K562 (cell line): ENCODE results near the gene RNU6-8. TPM values are rescaled to one million over a fixed set of nuclear protein-coding genes. Genes with fewer than 3 reads are reported as not detected.

Experiments
- ATAC-seq: fragments of 200-7000 bp; cut with Tn5 transposase; 3 replicates; pipeline ENCODE4 v1.9.1; 2020; ENCODE audit warnings: moderate library complexity
- BruUV-seq: library from RNA; stranded (reverse); fragments of 400-500 nt; replicated peaks from 2 replicates; lab custom pipeline; 2021; lab: Mats Ljungman, UMichigan
- CTCF ChIA-PET: fragments of 300-600 bp; formaldehyde crosslinking; extraction: SDS; loops from one replicate; lab custom pipeline; 2021; ENCODE audit warnings: low intra/inter-chr PET ratio; lab: Yijun Ruan, JAX
- POLR2A ChIA-PET: fragments of 300-600, 350-650 bp; sonication (Branson Sonifier 250); formaldehyde crosslinking; extraction: SDS; loops from one replicate; lab custom pipeline; 2021; ENCODE audit warnings: antibody characterized with exemption, inconsistent platforms; lab: Yijun Ruan, JAX
- DNase-seq, 4 experiments: peaks; one replicate each; pipeline versions ENCODE4 v3.0.0 to v3.0.0-alpha.2; 2011 to 2018; ENCODE audit warnings: low spot score in 3 of 4, mixed read lengths in 3 of 4; ENCODE audit errors: extremely low read depth in 1 of 4
- FAIRE-seq: peaks from 2 replicates; lab custom pipeline; 2011; peaks lifted over from hg19 to GRCh38; lab: Jason Lieb, UNC
- H2AFZ ChIP-seq: 2 replicates; pipeline ENCODE4 v1.6.0; 2011; ENCODE audit warnings: low read depth, low read length, control low read depth, inconsistent platforms
- H3K27ac ChIP-seq: fragments of 200-600 bp; 3 replicates; pipeline ENCODE4 v1.8.0; 2011; ENCODE audit warnings: low read depth, mild to moderate bottlenecking, control low read depth, inconsistent platforms, low read length, moderate library complexity, mixed read lengths; ENCODE audit errors: extremely low read depth
- H3K27me3 ChIP-seq, 2 experiments: fragments of 300-600 bp in 1 of 2; 2 replicates in 1 of 2; 3 replicates in 1 of 2; pipeline versions ENCODE4 v1.6.0 to v1.8.0; 2011; ENCODE audit warnings: inconsistent platforms in 2 of 2, low read length in 2 of 2, mild to moderate bottlenecking in 1 of 2, mixed read lengths in 1 of 2, moderate library complexity in 1 of 2; ENCODE audit not compliant: control insufficient read depth in 2 of 2, insufficient read depth in 2 of 2
- H3K36me3 ChIP-seq: fragments of 300-600 bp; 3 replicates; pipeline ENCODE4 v1.8.0; 2011; ENCODE audit warnings: mild to moderate bottlenecking, low read length, inconsistent platforms; ENCODE audit not compliant: control insufficient read depth, insufficient read depth
- H3K4me1 ChIP-seq, 2 experiments: fragments of 200-600 bp in 1 of 2; replicated peaks in 1 of 2; 2 replicates in 1 of 2; 3 replicates in 1 of 2; pipeline versions ENCODE4 v1.5.1 to v1.8.0; 2011; ENCODE audit warnings: inconsistent platforms in 2 of 2, low read length in 2 of 2, mild to moderate bottlenecking in 1 of 2, mixed read lengths in 1 of 2, moderate library complexity in 1 of 2; ENCODE audit not compliant: control insufficient read depth in 2 of 2, insufficient read depth in 2 of 2
- H3K4me2 ChIP-seq: 2 replicates; pipeline ENCODE4 v1.6.1; 2011; ENCODE audit warnings: low read length, control low read depth, inconsistent platforms, mixed read lengths; ENCODE audit not compliant: insufficient read depth
- H3K4me3 ChIP-seq: fragments of 200-600 bp; sonication (generic), shearing (Covaris generic); 2 replicates; pipeline ENCODE4 v1.5.1; 2016; ENCODE audit warnings: control low read depth, inconsistent platforms
- H3K79me2 ChIP-seq: fragments of 200-600 bp; 3 replicates; pipeline ENCODE4 v1.8.0; 2011; ENCODE audit warnings: low read length, inconsistent platforms; ENCODE audit not compliant: control insufficient read depth, insufficient read depth
- H3K9ac ChIP-seq, 2 experiments: 2 replicates each; pipeline versions ENCODE4 v1.6.0 to v1.6.1; 2011; ENCODE audit warnings: low read depth in 2 of 2, low read length in 2 of 2, control low read depth in 1 of 2, inconsistent platforms in 1 of 2, mild to moderate bottlenecking in 1 of 2, mixed read lengths in 1 of 2; ENCODE audit not compliant: insufficient read depth in 1 of 2
- H3K9me1 ChIP-seq: one replicate; pipeline ENCODE4 v1.6.0; 2011; ENCODE audit warnings: inconsistent platforms, mild to moderate bottlenecking, low read length, moderate library complexity; ENCODE audit not compliant: control insufficient read depth, insufficient read depth
- H3K9me3 ChIP-seq: replicated peaks from 2 replicates; pipeline ENCODE4 v1.5.1; 2011; ENCODE audit warnings: low read depth, low read length, inconsistent platforms; ENCODE audit not compliant: control insufficient read depth, insufficient read depth
- H4K20me1 ChIP-seq: replicated peaks from 2 replicates; pipeline ENCODE4 v1.6.1; 2011; ENCODE audit warnings: low read length, inconsistent platforms, mixed read lengths; ENCODE audit not compliant: control insufficient read depth, insufficient read depth
- NBN ChIP-seq: fragments of 450-650 bp; IDR thresholded peaks from 2 replicates; pipeline ENCODE4 v1.6.1; 2016; ENCODE audit warnings: low read depth, mild to moderate bottlenecking
- PYGO2 ChIP-seq: fragments of 450-650 bp; IDR thresholded peaks from 2 replicates; pipeline ENCODE4 v1.6.1; 2016; ENCODE audit warnings: mild to moderate bottlenecking, missing genetic modification characterization, moderate library complexity, missing compliant biosample characterization
- RNF219 ChIP-seq: fragments of 250-450 bp; sonication (Bioruptor Pico); IDR thresholded peaks from 2 replicates; pipeline ENCODE4 v1.5.0; 2022; ENCODE audit warnings: mild to moderate bottlenecking
- SMARCA5 ChIP-seq: fragments of 450-650 bp; IDR thresholded peaks from 2 replicates; pipeline ENCODE4 v1.6.1; 2016
- TAL1 ChIP-seq: fragments of 450-650 bp; IDR thresholded peaks from 2 replicates; pipeline ENCODE4 v1.6.1; 2016; ENCODE audit warnings: mild to moderate bottlenecking
- TFAM ChIP-seq: fragments of 250-450 bp; sonication (Bioruptor Pico); conservative IDR thresholded peaks from 2 replicates; pipeline ENCODE4 v1.5.0; 2021; ENCODE audit warnings: mild to moderate bottlenecking, moderate library complexity
- ZNF551 ChIP-seq: fragments of 250-450 bp; sonication (Bioruptor Pico); IDR thresholded peaks from 2 replicates; pipeline ENCODE4 v1.5.0; 2021; ENCODE audit warnings: mild to moderate bottlenecking, moderate library complexity
- ZNF586 ChIP-seq: fragments of 450-650 bp; formaldehyde crosslinking; conservative IDR thresholded peaks from 2 replicates; pipeline ENCODE4 v1.4.0; 2020; ENCODE audit warnings: mild to moderate bottlenecking, moderate library complexity
- ZNF609 ChIP-seq: sonication (generic); formaldehyde crosslinking; IDR thresholded peaks from 2 replicates; pipeline ENCODE4 v1.8.1; 2023; ENCODE audit warnings: missing genetic modification reagents, mild to moderate bottlenecking, borderline replicate concordance
- WGBS: fragments of 100-300 bp; shearing (Covaris generic); methylation state at CpG from one replicate; pipeline ENCODE4 v1.1.6; 2016; ENCODE audit warnings: low coverage, mixed read lengths; ENCODE audit not compliant: insufficient coverage; ENCODE audit errors: missing lambda C conversion rate; 5-methylcytosine and 5-hydroxymethylcytosine counted together
- in situ Hi-C: fragments of 300-500 bp; cut with MboI; formaldehyde crosslinking; loops from 4 replicates; pipeline ENCODE4 v1.15.0; 2018; ENCODE audit warnings: inconsistent platforms, mixed read lengths
- intact Hi-C: fragments of 100-400 bp; cut with micrococcal nuclease; formaldehyde crosslinking; loops from 2 replicates; pipeline ENCODE4 v1.14.2; 2022
- polyA plus RNA-seq, 8 experiments: library from polyadenylated mRNA; depleted of rRNA in 4 of 8; stranded (reverse) in 5 of 8; unstranded in 3 of 8; fragments of >200 nt; fragmentation: Nextera tagmentation in 2 of 8; fragmentation: Illumina TruSeq in 1 of 8; extraction: Ambion mirVana in 2 of 8; extraction: Trizol in 1 of 8; gene quantifications; 2 replicates each; pipeline versions ENCODE4 v1.2.1 to v1.2.3, GENCODE V29; 2011 to 2014; ENCODE audit warnings: inconsistent platforms in 1 of 8, missing spikeins in 1 of 8
- total RNA-seq, 7 experiments: library from RNA; depleted of rRNA in 6 of 7; stranded (reverse); fragments of >200 nt in 6 of 7; fragmentation: Illumina TruSeq in 2 of 7; extraction: Trizol in 2 of 7; gene quantifications; 2 replicates each; pipeline versions ENCODE4 v1.2.1 to v1.2.3, GENCODE V29; 2011 to 2021; ENCODE audit warnings: low replicate concordance in 1 of 7
- TF ChIP-seq, protein P1 (sequence below): IDR thresholded peaks from 3 replicates; pipeline ENCODE4 v1.6.1; 2011; ENCODE audit warnings: borderline replicate concordance, mild to moderate bottlenecking; ENCODE audit not compliant: insufficient read length, insufficient read depth
- TF ChIP-seq, protein P2 (sequence below): IDR thresholded peaks from 2 replicates; pipeline ENCODE4 v1.6.1; 2016; ENCODE audit warnings: missing genetic modification characterization, missing compliant biosample characterization

The RNU6-8 gene
- total and polyA plus RNA-seq, 9 of the 15 experiments (the other 6 are each of a cell fraction or from before 2014, with no cell fraction given): not detected

- TF ChIP-seq NBN: no peak
Observed at GRCh38 chr14:32205554-32205953, 2.5 kb upstream of the RNU6-8 start (continued).

- ATAC-seq (peak; percentile 10; the same call in 1 of the 3 replicates), DNase-seq (peak in 1 of 4 experiments; percentile 15), FAIRE-seq (peak; percentile 51)
- Histone ChIP-seq H3K4me2 (peak overlapping the region; percentile 91), H3K36me3 (no peaks in the 10 kb centered on the region), H3K4me3 (peak overlapping the region; percentile 62), H3K79me2 (no peaks in the 10 kb centered on the region), H3K4me1 (peaks cover 3 to 8% of the 10 kb centered on the region in 2 experiments; a peak in 3 of 5 replicates), H3K9ac (peak overlapping the region; percentile 79 to 85; a peak in 3 of 4 replicates), H4K20me1 (no peaks in the 10 kb centered on the region), H3K9me1 (no peaks in the 10 kb centered on the region), H3K27ac (peak overlapping the region; percentile 89), H2AFZ (peak overlapping the region; percentile 98), H3K9me3 (no peaks in the 10 kb centered on the region), H3K27me3 (no peaks in the 10 kb centered on the region)
- intact Hi-C loops: loop anchor here (1.0 kb wide), 1 partner anchor 128 kb away; no protein-coding TSS in a partner anchor
- ChIA-PET CTCF (no interaction called here), POLR2A (interaction anchor here (0.6 kb wide), 2 partner anchors 21 to 26 kb away, joined by 3 read pairs; no protein-coding TSS in a partner anchor)
- in situ Hi-C loops: loop anchor here (5.0 kb wide), 1 partner anchor 122 kb away; no protein-coding TSS in a partner anchor
- WGBS: 10% methylated on average over 13 of the region's 14 CpGs
- BruUV-seq: TSS peak; percentile 48
- TF ChIP-seq TFAM (CRISPR knock-in tag) (no peak), PYGO2 (tag) (no peak), SMARCA5 (no peak), ZNF551 (CRISPR knock-in tag) (no peak), RNF219 (no peak), TAL1 (no peak), ZNF609 (CRISPR knock-in tag) (no peak), ZNF586 (CRISPR knock-in tag) (no peak)
- TF ChIP-seq, protein P1, sequence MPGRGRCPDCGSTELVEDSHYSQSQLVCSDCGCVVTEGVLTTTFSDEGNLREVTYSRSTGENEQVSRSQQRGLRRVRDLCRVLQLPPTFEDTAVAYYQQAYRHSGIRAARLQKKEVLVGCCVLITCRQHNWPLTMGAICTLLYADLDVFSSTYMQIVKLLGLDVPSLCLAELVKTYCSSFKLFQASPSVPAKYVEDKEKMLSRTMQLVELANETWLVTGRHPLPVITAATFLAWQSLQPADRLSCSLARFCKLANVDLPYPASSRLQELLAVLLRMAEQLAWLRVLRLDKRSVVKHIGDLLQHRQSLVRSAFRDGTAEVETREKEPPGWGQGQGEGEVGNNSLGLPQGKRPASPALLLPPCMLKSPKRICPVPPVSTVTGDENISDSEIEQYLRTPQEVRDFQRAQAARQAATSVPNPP: no peak
- TF ChIP-seq, protein P2, sequence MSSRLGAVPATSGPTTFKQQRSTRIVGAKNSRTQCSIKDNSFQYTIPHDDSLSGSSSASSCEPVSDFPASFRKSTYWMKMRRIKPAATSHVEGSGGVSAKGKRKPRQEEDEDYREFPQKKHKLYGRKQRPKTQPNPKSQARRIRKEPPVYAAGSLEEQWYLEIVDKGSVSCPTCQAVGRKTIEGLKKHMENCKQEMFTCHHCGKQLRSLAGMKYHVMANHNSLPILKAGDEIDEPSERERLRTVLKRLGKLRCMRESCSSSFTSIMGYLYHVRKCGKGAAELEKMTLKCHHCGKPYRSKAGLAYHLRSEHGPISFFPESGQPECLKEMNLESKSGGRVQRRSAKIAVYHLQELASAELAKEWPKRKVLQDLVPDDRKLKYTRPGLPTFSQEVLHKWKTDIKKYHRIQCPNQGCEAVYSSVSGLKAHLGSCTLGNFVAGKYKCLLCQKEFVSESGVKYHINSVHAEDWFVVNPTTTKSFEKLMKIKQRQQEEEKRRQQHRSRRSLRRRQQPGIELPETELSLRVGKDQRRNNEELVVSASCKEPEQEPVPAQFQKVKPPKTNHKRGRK (tag): no peak
Observed at GRCh38 chr14:32203928-32204357, 874 bp upstream of the RNU6-8 start.
